ENCODE data around the gene MATN1.

Gene MATN1

DNA sequence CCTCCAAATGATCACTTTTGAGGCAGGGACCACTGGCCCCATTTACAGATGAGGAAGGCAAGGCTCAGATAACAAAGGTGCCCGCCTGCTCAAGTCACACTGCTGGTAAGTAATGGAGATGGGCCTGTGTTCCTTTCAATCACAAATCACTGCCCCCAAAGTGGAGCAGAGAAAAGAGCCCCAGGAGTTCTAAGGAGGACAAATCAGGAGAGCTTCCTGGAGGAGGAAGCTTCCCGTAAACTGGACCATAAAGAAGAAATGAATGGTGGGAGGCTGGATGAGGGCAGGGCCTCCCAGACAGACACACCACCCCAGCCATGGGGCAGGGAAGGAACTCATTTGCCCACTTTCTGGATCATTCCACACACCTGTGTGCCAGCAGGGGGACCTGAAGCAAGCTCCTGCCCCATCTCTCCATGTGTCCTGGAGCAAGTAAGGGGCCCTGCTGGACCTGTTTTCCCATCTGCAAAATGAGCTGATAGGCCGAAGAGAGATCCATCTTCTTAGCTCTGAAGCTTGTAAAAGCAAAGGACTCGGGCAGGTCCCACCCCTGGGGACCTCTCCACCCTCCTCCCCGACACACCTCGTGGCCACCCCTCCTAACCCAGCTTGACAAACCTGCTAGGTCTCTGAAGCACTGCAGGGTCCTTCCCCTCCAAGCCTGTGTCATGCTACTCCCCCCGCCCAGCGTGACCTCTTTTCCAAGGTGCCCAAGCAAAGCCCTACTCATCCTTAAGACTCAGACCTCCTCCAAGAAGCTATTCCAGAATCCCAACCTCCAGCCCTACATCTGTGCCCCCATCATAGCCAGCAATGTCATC, 28.7 kb upstream of the MATN1 start:
- Histone ChIP-seq H3K27me3 (ENCODE audit: insufficient read depth, poor library complexity, severe bottlenecking) (no peaks in the 10 kb centered on the region), H3K4me3 (ENCODE audit: severe bottlenecking) (no peak overlapping the region), H3K36me3 (ENCODE audit: low read depth) (no peaks in the 10 kb centered on the region), H3K4me1 (ENCODE audit: insufficient read depth, poor library complexity, severe bottlenecking) (peaks cover 28% of the 10 kb centered on the region), H3K9me3 (ENCODE audit: severe bottlenecking) (no peaks in the 10 kb centered on the region), H3K27ac (ENCODE audit: poor library complexity, severe bottlenecking) (no peak overlapping the region)
- DNase-seq (ENCODE audit: low spot score) (no peak), ATAC-seq (ENCODE audit: low read depth) (no peak)
- TF ChIP-seq, protein P1, sequence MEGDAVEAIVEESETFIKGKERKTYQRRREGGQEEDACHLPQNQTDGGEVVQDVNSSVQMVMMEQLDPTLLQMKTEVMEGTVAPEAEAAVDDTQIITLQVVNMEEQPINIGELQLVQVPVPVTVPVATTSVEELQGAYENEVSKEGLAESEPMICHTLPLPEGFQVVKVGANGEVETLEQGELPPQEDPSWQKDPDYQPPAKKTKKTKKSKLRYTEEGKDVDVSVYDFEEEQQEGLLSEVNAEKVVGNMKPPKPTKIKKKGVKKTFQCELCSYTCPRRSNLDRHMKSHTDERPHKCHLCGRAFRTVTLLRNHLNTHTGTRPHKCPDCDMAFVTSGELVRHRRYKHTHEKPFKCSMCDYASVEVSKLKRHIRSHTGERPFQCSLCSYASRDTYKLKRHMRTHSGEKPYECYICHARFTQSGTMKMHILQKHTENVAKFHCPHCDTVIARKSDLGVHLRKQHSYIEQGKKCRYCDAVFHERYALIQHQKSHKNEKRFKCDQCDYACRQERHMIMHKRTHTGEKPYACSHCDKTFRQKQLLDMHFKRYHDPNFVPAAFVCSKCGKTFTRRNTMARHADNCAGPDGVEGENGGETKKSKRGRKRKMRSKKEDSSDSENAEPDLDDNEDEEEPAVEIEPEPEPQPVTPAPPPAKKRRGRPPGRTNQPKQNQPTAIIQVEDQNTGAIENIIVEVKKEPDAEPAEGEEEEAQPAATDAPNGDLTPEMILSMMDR (IDR thresholded peaks at IDR 0.05; ENCODE audit: poor library complexity, severe bottlenecking), result no peak

DNA sequence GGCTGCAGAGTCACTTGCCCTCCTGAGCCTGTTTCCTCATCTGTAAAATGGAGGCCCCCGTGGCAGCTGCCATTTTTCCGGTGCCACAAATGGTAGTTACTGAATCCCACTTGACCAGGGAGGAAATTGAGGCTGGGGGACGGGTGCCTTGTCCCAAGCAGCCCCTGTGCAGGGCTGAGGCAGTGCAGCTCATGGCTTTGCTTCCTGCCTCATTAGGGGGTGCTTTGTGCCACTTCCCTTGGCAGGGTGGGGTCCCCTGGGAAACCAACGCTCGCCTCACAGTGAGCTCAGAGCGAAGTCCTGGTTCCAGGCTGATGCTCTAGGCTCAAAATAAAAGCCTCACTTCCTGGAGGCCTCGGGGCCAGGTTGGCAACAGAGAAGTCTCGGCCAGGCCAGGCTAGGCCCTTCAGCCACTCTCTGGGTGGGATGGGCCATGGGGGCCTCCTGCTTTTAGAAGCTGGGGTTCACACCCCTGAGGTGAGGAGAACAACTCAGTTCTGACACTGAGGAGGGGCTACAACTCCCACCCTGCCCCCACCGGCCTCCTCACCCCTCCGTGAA, 27.4 kb upstream of the MATN1 start:
- Histone ChIP-seq H3K9me3 (ENCODE audit: severe bottlenecking) (no peaks in the 10 kb centered on the region), H3K27ac (ENCODE audit: poor library complexity, severe bottlenecking) (no peak overlapping the region), H3K4me1 (ENCODE audit: insufficient read depth, poor library complexity, severe bottlenecking) (peaks cover 16% of the 10 kb centered on the region), H3K27me3 (ENCODE audit: insufficient read depth, poor library complexity, severe bottlenecking) (no peaks in the 10 kb centered on the region), H3K4me3 (ENCODE audit: severe bottlenecking) (no peak overlapping the region), H3K36me3 (ENCODE audit: low read depth) (no peaks in the 10 kb centered on the region)
- TF ChIP-seq, protein P1 (IDR thresholded peaks at IDR 0.05; ENCODE audit: poor library complexity, severe bottlenecking), result no peak
- ATAC-seq (ENCODE audit: low read depth) (no peak), DNase-seq (ENCODE audit: low spot score) (no peak)

DNA sequence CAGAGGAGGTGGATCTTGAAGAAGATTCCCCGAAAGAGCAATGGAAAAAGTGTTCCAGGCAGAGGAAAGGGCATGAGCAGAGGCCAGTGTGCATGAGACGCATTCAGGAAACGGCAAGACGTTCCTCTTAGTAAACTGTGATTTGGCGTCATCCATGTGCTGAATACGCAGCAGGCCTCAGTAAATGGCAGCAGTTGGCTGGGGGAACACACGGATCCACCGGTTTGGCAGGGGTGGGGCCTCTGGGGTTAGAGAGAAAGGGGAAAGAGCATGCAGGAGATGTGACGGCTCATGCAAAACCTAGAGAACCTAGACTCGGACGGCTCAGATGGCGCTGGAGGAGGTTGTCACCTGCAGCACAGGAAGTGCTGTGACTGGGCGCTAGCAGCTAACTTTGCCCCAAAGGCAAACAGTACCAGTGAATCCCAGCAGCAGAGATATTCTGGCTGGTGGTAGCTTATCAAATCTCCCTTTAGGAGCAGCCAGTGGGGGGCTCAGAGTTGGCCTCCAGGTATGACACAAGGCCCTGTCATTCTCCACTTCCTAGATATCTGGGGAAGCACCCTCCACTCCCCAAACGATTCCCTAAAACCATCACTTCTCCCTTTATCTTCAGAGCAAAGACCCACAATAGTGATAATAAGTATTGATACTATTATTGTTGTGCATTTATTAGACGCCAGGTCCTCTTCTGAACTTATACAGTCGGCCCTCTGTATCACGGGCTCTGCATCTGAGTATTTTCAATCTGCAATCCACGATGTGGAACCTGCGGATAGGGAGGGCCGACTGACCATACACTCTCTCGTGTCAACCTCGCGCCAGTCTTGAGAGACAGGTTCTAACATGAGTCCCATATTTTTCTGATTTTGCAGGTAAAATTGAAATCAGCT, 26.6 kb upstream of the MATN1 start:
- Histone ChIP-seq H3K36me3 (ENCODE audit: low read depth) (no peaks in the 10 kb centered on the region), H3K27me3 (ENCODE audit: insufficient read depth, poor library complexity, severe bottlenecking) (no peaks in the 10 kb centered on the region), H3K9me3 (ENCODE audit: severe bottlenecking) (no peaks in the 10 kb centered on the region), H3K27ac (ENCODE audit: poor library complexity, severe bottlenecking) (no peak overlapping the region), H3K4me3 (ENCODE audit: severe bottlenecking) (no peak overlapping the region), H3K4me1 (ENCODE audit: insufficient read depth, poor library complexity, severe bottlenecking) (peaks cover 11% of the 10 kb centered on the region)
- TF ChIP-seq, protein P1 (IDR thresholded peaks at IDR 0.05; ENCODE audit: poor library complexity, severe bottlenecking), result no peak
- DNase-seq (ENCODE audit: low spot score) (no peak), ATAC-seq (ENCODE audit: low read depth) (no peak)

DNA sequence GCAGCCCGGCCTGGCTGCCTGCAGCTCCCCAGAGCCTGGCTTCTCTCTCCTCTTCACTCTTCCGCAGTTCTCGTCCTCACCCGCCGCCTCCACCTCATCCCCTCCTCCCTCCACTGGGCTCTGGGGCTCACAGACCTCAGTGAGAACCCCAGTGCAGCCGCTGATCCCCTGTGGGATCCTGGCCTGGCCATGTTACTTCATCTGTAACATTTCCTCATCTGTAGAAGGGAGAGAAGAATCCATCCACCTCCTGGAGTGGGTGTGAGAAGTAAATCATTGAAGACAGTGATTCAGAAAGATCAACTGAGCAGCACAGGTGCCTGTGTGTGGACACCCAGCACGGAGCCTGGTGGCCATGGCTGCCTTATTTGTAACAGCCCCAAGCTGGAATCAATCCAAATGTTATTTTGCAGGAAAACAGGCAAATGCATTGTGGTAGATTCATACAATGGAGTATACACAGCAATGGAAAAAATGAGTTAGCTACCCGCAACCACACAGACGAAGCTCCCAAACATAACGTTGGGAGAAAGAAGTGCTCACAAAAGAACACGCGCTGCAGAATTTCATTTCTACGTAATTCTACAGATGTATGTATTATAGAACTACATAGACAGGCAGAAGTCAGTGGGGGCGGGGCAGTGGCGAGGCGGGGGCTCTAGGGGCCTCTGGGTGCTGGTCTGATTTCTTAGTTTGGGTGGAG, 25.5 kb upstream of the MATN1 start:
- TF ChIP-seq, protein P1 (IDR thresholded peaks at IDR 0.05; ENCODE audit: poor library complexity, severe bottlenecking), result no peak
- ATAC-seq (ENCODE audit: low read depth) (no peak), DNase-seq (ENCODE audit: low spot score) (no peak)
- no peaks in the 10 kb centered on the region for H3K36me3 ChIP-seq (ENCODE audit: low read depth)
- no peak overlapping the region for H3K4me3 ChIP-seq (ENCODE audit: severe bottlenecking)
- no peaks in the 10 kb centered on the region for H3K9me3 ChIP-seq (ENCODE audit: severe bottlenecking)
- peak overlapping the region; percentile 53 for H3K27ac ChIP-seq (ENCODE audit: poor library complexity, severe bottlenecking)
- no peaks in the 10 kb centered on the region for H3K27me3 ChIP-seq (ENCODE audit: insufficient read depth, poor library complexity, severe bottlenecking)
- H3K4me1 ChIP-seq (ENCODE audit: insufficient read depth, poor library complexity, severe bottlenecking), result peaks cover 14% of the 10 kb centered on the region

Data from RWPE2 (cell line).